HCEC 1CT (cell line): ENCODE measurements around the gene HELZ.

Source experiments
- DNase-seq: peaks from one replicate; pipeline ENCODE4 v3.0.0-alpha.2; 2017

HELZ gene

DNA sequence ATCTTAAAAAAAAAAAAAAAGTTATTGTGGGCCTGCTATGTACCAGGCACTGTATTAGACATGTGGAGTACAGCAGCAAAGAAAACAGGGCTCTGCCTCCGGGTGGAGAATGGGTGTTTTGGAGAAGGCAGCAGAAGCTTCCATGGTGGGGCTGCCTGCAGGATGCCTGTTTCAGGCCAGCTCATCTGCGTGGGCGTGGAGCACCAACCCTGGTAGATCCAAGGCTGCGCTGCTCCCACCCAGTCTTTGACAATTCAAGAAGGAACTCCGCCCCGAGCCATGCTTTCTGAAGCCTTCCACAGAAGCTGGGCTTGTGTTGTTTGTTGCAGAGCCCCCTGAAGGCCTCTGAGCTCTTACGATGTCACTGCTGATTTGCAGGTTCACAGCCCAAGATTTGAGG, 223.8 kb downstream of the HELZ start:
- no peak for DNase-seq
